GM19240 (cell line): ENCODE results near the gene SNX1.
A peak's percentile ranks its signal among the peaks of the same experiment; 100 is the strongest.

Experiments
- DNase-seq: peaks from one replicate; pipeline ENCODE4 v3.0.0; 2011; ENCODE audit warnings: low spot score; ENCODE audit not compliant: insufficient read length

Gene SNX1

DNA sequence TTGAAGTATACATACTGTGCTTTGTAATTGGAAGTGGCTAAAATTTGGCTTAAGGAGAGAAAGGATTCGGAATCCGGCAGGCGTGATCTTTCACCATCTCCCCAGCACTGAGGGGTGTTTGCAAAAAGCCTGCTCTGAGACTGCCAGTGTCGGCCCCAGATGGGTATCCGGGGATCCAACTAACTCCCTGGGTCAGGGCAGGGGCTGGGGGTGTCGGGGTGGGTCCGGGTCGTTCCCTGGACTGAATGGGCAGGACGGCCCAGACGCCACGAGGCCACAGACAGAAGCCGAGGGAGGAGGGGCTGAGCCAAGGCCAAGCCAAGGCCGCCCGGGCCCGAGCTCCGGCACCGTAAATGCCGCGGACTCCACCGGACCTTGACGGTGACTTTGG, 66.7 kb downstream of the SNX1 start:
- no peak for DNase-seq

DNA sequence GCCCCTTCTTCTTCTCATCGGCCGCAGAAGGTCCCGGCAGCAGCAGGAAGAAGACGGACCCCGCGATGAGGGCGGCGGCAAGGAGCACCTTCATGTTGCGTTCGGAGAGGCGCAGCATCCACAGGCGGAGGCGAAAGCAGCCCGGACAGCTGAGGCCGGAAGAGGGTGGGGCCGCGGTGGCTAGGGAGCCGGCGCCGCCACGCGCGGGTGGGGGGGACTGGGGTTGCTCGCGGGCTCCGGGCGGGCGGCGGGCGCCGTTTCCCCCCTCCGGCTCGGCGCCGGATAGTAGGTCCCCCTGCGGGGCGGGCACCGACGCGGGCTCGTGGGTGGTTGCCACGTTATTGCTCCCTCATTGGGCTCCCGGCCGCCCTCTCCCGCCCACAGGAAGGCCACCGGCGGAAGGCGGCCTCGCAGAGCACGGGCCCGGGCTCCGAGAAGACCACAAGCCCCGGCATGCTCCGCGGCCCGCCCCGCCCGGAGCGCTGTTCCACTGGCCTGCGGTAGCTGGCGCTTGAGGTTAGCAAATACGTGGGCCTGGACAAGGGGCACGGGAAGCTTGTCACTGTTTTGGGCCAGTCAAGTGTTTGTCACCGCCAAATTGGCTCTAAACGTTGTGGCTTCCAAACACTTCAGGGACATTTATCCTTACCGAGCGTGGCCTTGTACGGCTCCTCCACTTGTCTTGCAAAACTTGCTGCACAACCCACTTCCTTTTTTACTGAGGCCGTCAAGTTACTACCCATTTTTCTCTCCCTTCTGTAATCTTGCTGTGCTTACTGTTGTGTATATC, 67.3 kb downstream of the SNX1 start, which contains the start of gene PPIB:
PPIB (minus strand) TSS at position 154 of the 790 bp plus-strand sequence; CDS start at position 118, 36 bp downstream.
- DNase-seq, result peak; percentile 83

DNA sequence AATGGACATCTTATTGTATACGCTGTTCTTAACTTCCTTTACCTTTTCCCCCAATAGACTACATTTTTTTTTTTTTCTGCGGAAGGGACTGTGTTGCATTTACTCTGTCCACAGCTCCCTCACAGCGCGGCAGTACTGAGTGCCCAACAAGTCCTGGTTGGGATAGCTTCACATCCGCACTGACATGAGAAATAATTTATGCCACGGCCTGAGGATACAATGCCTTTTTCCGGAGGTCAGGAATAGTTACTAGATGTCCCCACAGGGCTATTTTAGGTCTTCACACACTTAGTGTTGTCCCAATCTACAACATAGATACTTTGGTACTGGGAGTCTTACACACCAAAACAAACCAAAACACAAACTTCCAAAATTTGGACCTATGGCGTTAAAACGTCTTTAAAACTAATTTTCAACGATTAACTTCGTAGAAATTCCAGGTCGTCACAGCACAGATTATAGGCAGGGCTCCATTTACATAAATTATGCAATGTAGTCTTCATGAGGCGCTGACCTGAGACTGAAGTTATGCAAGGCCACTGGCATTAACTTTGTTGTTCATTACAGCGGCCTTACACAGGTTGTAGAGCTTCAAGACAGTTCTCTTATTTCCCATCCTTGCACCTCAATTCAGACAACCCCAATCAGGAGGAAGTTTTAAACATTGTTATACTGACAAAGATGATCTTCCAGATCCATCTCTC, 68.0 kb downstream of the SNX1 start:
- DNase-seq, result no peak

DNA sequence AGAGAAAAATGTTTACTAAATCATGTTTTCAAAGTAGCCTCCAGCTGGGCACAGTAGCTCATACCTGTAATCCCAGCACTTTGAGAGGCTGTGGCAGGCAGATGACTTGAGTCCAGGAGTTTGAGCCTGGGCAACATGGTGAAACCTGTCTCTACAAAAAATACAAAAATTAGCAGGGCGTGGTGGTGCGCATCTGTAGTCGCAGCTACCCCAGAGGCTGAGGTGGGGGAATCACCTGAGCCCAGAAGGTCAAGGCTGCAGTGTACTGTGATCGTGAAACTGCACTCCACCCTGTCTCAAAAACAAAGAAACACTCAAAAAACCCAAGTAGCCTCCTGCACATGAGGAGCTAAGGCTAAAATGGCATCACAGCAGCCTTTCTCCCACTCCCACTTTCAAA, 68.7 kb downstream of the SNX1 start:
- no peak for DNase-seq

DNA sequence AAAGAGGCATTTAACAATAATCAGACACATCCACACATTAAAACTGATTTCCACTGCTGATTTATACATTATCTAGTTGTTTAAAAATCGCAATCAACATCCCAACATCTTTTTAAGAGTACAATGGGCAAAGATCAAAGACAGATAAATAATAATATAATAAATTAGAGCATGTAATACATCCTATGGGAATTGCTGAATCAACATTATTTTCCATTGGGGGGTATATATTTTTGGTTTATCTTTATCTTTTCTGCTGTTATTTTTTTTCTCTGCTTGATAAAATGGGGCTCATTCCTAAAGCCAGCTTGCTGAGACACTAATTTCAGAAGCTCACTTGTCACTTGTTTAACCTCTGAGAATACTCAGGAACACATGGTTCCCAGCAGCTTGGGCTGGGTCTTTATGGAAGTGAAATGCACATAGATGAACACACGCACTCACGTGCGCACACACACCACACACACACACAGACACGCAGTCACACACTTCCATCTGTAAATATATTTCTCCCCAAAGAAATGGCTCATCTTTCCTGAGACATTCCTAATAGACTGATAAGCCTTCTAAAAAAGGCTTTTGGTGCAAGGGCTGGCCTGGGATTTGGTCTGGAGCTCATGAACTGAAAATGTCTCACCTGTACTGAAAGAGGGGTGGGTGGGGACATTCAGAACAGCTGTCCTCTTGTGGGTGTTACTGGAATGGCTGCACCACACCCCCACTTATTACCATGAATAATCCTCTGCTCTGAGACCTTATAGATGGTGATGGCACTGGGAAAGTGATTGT, 70.5 kb downstream of the SNX1 start:
- no peak for DNase-seq

DNA sequence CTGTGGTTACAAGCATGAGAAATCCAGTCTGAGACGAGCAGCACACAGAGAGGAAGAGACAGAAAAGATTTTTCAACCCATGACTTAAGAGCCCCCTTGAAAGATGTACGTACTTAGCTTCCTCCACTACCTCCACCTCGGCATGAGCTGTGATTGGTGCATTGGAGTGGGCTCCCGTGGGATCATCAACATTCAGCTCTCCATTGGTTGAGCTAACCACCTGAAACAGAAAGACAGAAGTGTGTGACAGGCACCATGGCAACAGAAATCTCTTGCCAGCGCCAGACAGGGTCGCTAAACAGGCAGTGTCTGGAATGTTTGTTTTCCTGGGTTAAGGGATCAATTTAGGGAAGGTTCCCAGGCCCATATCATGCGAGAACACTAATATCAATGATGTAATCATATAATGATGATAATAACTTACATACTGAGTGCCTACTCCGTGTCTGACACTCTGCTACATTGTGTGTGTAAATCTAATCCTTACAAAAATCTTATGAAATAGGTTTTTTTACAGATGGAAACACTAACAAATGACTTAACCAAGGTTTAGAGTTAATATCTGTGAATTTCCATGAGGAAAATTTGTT, 84.5 kb downstream of the SNX1 start:
- DNase-seq, result peak; percentile 42

DNA sequence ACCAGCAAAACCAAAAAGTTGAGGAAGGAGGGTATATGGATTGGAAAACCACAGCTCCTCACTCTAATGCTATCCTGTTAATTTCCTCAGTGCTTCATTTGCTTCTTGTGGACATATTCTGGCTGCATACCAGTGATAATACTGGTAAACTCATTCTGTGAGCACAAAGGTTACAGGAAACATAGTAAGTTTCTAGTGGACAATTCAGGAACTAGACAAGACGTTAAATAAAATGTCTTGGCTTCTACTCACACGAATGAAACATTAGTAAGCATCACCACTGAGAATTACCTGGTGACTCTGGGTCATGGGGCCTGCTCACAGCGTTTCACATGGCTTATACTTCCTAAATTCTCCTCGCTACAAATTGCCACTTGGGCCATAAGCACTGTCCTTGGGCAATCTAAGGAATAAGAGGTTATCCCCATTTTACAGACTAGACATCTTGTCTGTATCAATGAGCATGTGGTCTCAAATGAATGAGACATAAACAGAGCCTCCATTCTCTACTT, 87.1 kb downstream of the SNX1 start:
- no peak for DNase-seq

DNA sequence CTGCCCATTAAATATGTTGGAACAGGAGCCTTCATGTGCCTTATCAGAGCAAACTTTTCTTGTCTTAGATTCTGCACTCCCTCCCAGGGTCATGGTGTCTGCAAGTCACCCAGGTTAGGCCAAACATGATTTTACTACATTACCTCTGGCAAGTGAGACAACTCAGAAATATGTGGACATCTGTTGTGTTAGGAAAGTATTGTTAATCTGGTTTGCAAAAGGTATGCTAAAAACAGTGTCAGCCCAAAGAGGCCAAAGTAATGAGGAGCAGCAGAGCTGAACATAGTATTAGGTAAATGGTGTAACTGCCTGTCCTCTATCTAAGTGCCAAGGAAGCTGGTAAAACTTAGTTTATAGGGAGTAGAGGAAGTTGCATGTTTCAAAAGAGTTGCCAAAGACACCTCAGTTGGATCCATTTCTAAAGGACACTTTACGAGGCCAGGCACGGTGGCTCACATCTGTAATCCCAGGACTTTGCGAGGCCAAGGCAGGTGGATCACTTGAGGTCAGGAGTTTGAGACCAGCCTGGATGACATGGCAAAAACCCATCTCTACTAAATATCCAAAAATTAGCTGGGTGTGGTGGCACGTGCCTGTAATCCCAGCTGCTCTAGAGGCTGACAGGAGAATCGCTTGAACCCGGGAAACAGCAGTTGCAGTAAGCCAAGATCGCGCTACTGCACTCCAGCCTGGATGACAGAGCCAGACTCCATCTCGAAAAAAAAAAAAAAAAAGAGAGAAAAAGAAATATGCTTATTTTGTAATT, 89.5 kb downstream of the SNX1 start:
- no peak for DNase-seq

DNA sequence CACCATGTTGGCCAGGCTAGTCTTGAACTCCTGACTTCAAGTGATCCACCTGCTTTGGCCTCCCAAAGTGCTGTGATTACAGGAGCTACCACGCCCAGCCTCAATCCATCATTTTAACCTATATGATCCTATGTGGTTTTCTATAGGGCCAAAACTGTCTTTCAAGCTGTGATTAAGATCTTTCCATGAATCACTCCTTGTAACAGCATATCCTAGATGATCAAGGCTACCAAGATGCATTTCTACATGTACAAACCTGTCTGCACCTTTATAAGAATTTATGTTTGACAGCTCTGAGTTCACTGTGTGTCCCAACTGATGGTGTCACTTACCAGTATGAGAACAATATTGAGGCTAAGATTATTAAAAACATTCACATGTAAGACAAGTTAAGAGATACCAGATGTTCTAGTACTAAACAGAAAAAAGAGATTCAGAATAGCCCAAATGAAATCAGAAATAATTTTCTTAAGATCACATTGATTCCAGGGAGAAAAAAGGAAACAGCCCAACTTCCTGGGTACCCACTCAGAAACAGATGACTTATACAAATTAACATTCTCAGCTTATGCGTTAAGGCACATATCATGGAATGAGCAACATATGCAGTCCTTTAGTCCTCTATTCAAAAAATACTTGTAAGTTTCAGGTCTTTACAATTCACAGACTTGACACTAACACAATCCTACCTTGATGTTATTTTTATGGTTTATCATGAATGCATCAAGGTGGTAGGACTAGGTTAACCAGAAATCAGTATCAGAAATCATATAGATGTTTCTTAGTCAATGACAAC, 91.8 kb downstream of the SNX1 start:
- DNase-seq, result no peak
